ENCODE measurements around the gene SEC22C.

Gene SEC22C

GRCh38 chr3:42507252-42507651 lies 74.5 kb downstream of the SEC22C start:
- Histone ChIP-seq H3K4me1 (ENCODE audit: control insufficient read depth in 2 of 2, insufficient read depth in 1 of 2, low read depth in 1 of 2, low read length in 2 of 2) (peaks cover under 1 to 3% of the 10 kb centered on the region in 2 donors), H3K27me3 (ENCODE audit: control insufficient read depth in 3 of 3, insufficient read depth in 3 of 3, low read depth in 1 of 3, low read length in 3 of 3) (peaks cover 0 to 59% (median 10%) of the 10 kb centered on the region in 3 experiments)
- DNase-seq (ENCODE audit: low spot score) = no peak

GRCh38 chr3:42505849-42506410 lies 75.8 kb downstream of the SEC22C start:
- Histone ChIP-seq H3K14ac (ENCODE audit: low read length) (no peak overlapping the region), H2AK5ac (ENCODE audit: low read depth, low read length) (no peak overlapping the region), H2BK15ac (ENCODE audit: low read length) (no peak overlapping the region), H3K9me3 (replicated peaks in 1 of 2; ENCODE audit: control insufficient read depth in 2 of 2, insufficient read depth in 1 of 2, low read depth in 1 of 2, low read length in 2 of 2) (no peaks in the 10 kb centered on the region), H3K23ac (ENCODE audit: low read depth, low read length, poor library complexity) (no peak overlapping the region), H2BK120ac (ENCODE audit: low read depth, low read length) (no peak overlapping the region), H2AFZ (ENCODE audit: low read length) (no peak overlapping the region), H3K9ac (ENCODE audit: low read depth, low read length, poor library complexity) (no peak overlapping the region), H3K4ac (ENCODE audit: low read length) (no peak overlapping the region), H2BK12ac (ENCODE audit: low read length) (no peak overlapping the region), H3K4me1 (ENCODE audit: control insufficient read depth in 2 of 2, insufficient read depth in 1 of 2, low read depth in 1 of 2, low read length in 2 of 2) (peaks cover 7 to 12% of the 10 kb centered on the region in 2 donors), H2BK5ac (ENCODE audit: low read length) (no peak overlapping the region), H3K27ac (replicated peaks; ENCODE audit: low read length) (no peak overlapping the region), H4K8ac (ENCODE audit: low read depth, low read length) (no peak overlapping the region), H3K18ac (ENCODE audit: low read length) (no peak overlapping the region), H3K4me2 (ENCODE audit: insufficient read depth, low read length, poor library complexity, severe bottlenecking) (no peak overlapping the region), H3K79me1 (ENCODE audit: low read depth, low read length) (peaks cover 3% of the 10 kb centered on the region), H3K27me3 (ENCODE audit: control insufficient read depth in 3 of 3, insufficient read depth in 3 of 3, low read depth in 1 of 3, low read length in 3 of 3) (peaks cover 6 to 66% (median 24%) of the 10 kb centered on the region in 3 experiments), H3K36me3 (replicated peaks in 1 of 2; ENCODE audit: control insufficient read depth in 2 of 2, insufficient read depth in 2 of 2, low read length in 2 of 2) (no peaks in the 10 kb centered on the region), H4K91ac (ENCODE audit: low read depth, low read length, poor library complexity) (no peak overlapping the region), H3K4me3 (ENCODE audit: low read length in 2 of 2) (no peak overlapping the region)
- DNase-seq (ENCODE audit: low spot score) = no peak
- no CpG with 5 or more reads among the region's 4 CpGs for WGBS, 2 donors (ENCODE audit: extremely low coverage in 2 of 2, insufficient read length in 2 of 2, insufficient replicate concordance in 1 of 2)

More at GRCh38 chr3:42507252-42507651, 74.5 kb downstream of the SEC22C start:
- whole genome bisulfite sequencing, 2 donors (ENCODE audit: extremely low coverage in 2 of 2, insufficient read length in 2 of 2, insufficient replicate concordance in 1 of 2) = no CpG with 5 or more reads among the region's 7 CpGs
- H2BK120ac ChIP-seq (ENCODE audit: low read depth, low read length) = no peak overlapping the region
- H4K91ac ChIP-seq (ENCODE audit: low read depth, low read length, poor library complexity) = no peak overlapping the region
- no peak overlapping the region for H2BK5ac ChIP-seq (ENCODE audit: low read length)
- H3K79me1 ChIP-seq (ENCODE audit: low read depth, low read length) = peaks cover 3% of the 10 kb centered on the region
- H2AFZ ChIP-seq (ENCODE audit: low read length) = no peak overlapping the region
- H3K14ac ChIP-seq (ENCODE audit: low read length) = no peak overlapping the region
- no peak overlapping the region for H3K27ac ChIP-seq (replicated peaks; ENCODE audit: low read length)
- no peak overlapping the region for H2BK12ac ChIP-seq (ENCODE audit: low read length)
- no peaks in the 10 kb centered on the region for H3K36me3 ChIP-seq (replicated peaks in 1 of 2; ENCODE audit: control insufficient read depth in 2 of 2, insufficient read depth in 2 of 2, low read length in 2 of 2)
- H3K23ac ChIP-seq (ENCODE audit: low read depth, low read length, poor library complexity) = no peak overlapping the region
- H4K8ac ChIP-seq (ENCODE audit: low read depth, low read length) = peak overlapping the region; percentile 73
- no peak overlapping the region for H2AK5ac ChIP-seq (ENCODE audit: low read depth, low read length)
- H2BK15ac ChIP-seq (ENCODE audit: low read length) = no peak overlapping the region
- H3K4me2 ChIP-seq (ENCODE audit: insufficient read depth, low read length, poor library complexity, severe bottlenecking) = no peak overlapping the region
- no peak overlapping the region for H3K4ac ChIP-seq (ENCODE audit: low read length)
- H3K18ac ChIP-seq (ENCODE audit: low read length) = no peak overlapping the region
- no peak overlapping the region for H3K4me3 ChIP-seq (ENCODE audit: low read length in 2 of 2)
- H3K9me3 ChIP-seq (replicated peaks in 1 of 2; ENCODE audit: control insufficient read depth in 2 of 2, insufficient read depth in 1 of 2, low read depth in 1 of 2, low read length in 2 of 2) = no peaks in the 10 kb centered on the region
- no peak overlapping the region for H3K9ac ChIP-seq (ENCODE audit: low read depth, low read length, poor library complexity)

- Histone ChIP-seq H2BK15ac (ENCODE audit: low read length) (no peak overlapping the region), H3K4ac (ENCODE audit: low read length) (no peak overlapping the region), H2BK12ac (ENCODE audit: low read length) (no peak overlapping the region), H3K36me3 (replicated peaks in 1 of 2; ENCODE audit: control insufficient read depth in 2 of 2, insufficient read depth in 2 of 2, low read length in 2 of 2) (no peaks in the 10 kb centered on the region), H3K4me3 (ENCODE audit: low read length in 2 of 2) (no peak overlapping the region), H3K23ac (ENCODE audit: low read depth, low read length, poor library complexity) (no peak overlapping the region), H3K79me1 (ENCODE audit: low read depth, low read length) (peaks cover 3% of the 10 kb centered on the region), H2BK120ac (ENCODE audit: low read depth, low read length) (no peak overlapping the region), H4K8ac (ENCODE audit: low read depth, low read length) (no peak overlapping the region), H4K91ac (ENCODE audit: low read depth, low read length, poor library complexity) (no peak overlapping the region), H3K9ac (ENCODE audit: low read depth, low read length, poor library complexity) (no peak overlapping the region), H3K27me3 (ENCODE audit: control insufficient read depth in 3 of 3, insufficient read depth in 3 of 3, low read depth in 1 of 3, low read length in 3 of 3) (peaks cover 6 to 73% (median 30%) of the 10 kb centered on the region in 3 experiments), H2BK5ac (ENCODE audit: low read length) (no peak overlapping the region), H3K18ac (ENCODE audit: low read length) (no peak overlapping the region), H3K27ac (replicated peaks; ENCODE audit: low read length) (no peak overlapping the region), H3K4me1 (ENCODE audit: control insufficient read depth in 2 of 2, insufficient read depth in 1 of 2, low read depth in 1 of 2, low read length in 2 of 2) (peaks cover 7 to 12% of the 10 kb centered on the region in 2 donors), H3K4me2 (ENCODE audit: insufficient read depth, low read length, poor library complexity, severe bottlenecking) (no peak overlapping the region), H2AFZ (ENCODE audit: low read length) (no peak overlapping the region), H3K9me3 (replicated peaks in 1 of 2; ENCODE audit: control insufficient read depth in 2 of 2, insufficient read depth in 1 of 2, low read depth in 1 of 2, low read length in 2 of 2) (no peaks in the 10 kb centered on the region), H2AK5ac (ENCODE audit: low read depth, low read length) (no peak overlapping the region), H3K14ac (ENCODE audit: low read length) (no peak overlapping the region)
- DNase-seq (ENCODE audit: low spot score) = no peak
- no CpG with 5 or more reads among the region's 6 CpGs for WGBS, 2 donors (ENCODE audit: extremely low coverage in 2 of 2, insufficient read length in 2 of 2, insufficient replicate concordance in 1 of 2)
Observed at GRCh38 chr3:42505128-42505848, 76.5 kb downstream of the SEC22C start.

GRCh38 chr3:42504334-42505127 lies 77.2 kb downstream of the SEC22C start:
- H3K36me3 ChIP-seq (replicated peaks in 1 of 2; ENCODE audit: control insufficient read depth in 2 of 2, insufficient read depth in 2 of 2, low read length in 2 of 2) = no peaks in the 10 kb centered on the region

More at GRCh38 chr3:42504334-42505127, 77.2 kb downstream of the SEC22C start:
- no peak overlapping the region for H3K14ac ChIP-seq (ENCODE audit: low read length)
- no peak overlapping the region for H3K27ac ChIP-seq (replicated peaks; ENCODE audit: low read length)
- H2BK120ac ChIP-seq (ENCODE audit: low read depth, low read length) = no peak overlapping the region
- H4K91ac ChIP-seq (ENCODE audit: low read depth, low read length, poor library complexity) = no peak overlapping the region
- peaks cover 6 to 80% (median 35%) of the 10 kb centered on the region in 3 experiments for H3K27me3 ChIP-seq (ENCODE audit: control insufficient read depth in 3 of 3, insufficient read depth in 3 of 3, low read depth in 1 of 3, low read length in 3 of 3)
- H3K23ac ChIP-seq (ENCODE audit: low read depth, low read length, poor library complexity) = no peak overlapping the region
- no peak overlapping the region for H3K4me3 ChIP-seq (ENCODE audit: low read length in 2 of 2)
- H2BK12ac ChIP-seq (ENCODE audit: low read length) = no peak overlapping the region
- H3K18ac ChIP-seq (ENCODE audit: low read length) = no peak overlapping the region
- no peak overlapping the region for H2AFZ ChIP-seq (ENCODE audit: low read length)
- H3K4ac ChIP-seq (ENCODE audit: low read length) = no peak overlapping the region
- no peak overlapping the region for H4K8ac ChIP-seq (ENCODE audit: low read depth, low read length)
- H3K4me2 ChIP-seq (ENCODE audit: insufficient read depth, low read length, poor library complexity, severe bottlenecking) = no peak overlapping the region
- H3K79me1 ChIP-seq (ENCODE audit: low read depth, low read length) = peaks cover 3% of the 10 kb centered on the region
- H2BK5ac ChIP-seq (ENCODE audit: low read length) = no peak overlapping the region
- no peak overlapping the region for H2BK15ac ChIP-seq (ENCODE audit: low read length)
- no peak overlapping the region for H2AK5ac ChIP-seq (ENCODE audit: low read depth, low read length)
- H3K9me3 ChIP-seq (replicated peaks in 1 of 2; ENCODE audit: control insufficient read depth in 2 of 2, insufficient read depth in 1 of 2, low read depth in 1 of 2, low read length in 2 of 2) = no peaks in the 10 kb centered on the region
- no peak for DNase-seq (ENCODE audit: low spot score)
- WGBS, 2 donors (ENCODE audit: extremely low coverage in 2 of 2, insufficient read length in 2 of 2, insufficient replicate concordance in 1 of 2) = no CpG with 5 or more reads among the region's 10 CpGs
- H3K9ac ChIP-seq (ENCODE audit: low read depth, low read length, poor library complexity) = no peak overlapping the region
- H3K4me1 ChIP-seq (ENCODE audit: control insufficient read depth in 2 of 2, insufficient read depth in 1 of 2, low read depth in 1 of 2, low read length in 2 of 2) = peaks cover 7 to 12% of the 10 kb centered on the region in 2 donors
